ENCODE measurements around the gene RPS8. TPM values are rescaled to one million over a fixed set of nuclear protein-coding genes. Genes with fewer than 3 reads are reported as not detected.
A peak's percentile ranks its signal among the peaks of the same experiment; 100 is the strongest.

Gene RPS8
- total and polyA plus RNA-seq, 2 experiments from 2014 or later = 534 to 2,166 TPM

DNA sequence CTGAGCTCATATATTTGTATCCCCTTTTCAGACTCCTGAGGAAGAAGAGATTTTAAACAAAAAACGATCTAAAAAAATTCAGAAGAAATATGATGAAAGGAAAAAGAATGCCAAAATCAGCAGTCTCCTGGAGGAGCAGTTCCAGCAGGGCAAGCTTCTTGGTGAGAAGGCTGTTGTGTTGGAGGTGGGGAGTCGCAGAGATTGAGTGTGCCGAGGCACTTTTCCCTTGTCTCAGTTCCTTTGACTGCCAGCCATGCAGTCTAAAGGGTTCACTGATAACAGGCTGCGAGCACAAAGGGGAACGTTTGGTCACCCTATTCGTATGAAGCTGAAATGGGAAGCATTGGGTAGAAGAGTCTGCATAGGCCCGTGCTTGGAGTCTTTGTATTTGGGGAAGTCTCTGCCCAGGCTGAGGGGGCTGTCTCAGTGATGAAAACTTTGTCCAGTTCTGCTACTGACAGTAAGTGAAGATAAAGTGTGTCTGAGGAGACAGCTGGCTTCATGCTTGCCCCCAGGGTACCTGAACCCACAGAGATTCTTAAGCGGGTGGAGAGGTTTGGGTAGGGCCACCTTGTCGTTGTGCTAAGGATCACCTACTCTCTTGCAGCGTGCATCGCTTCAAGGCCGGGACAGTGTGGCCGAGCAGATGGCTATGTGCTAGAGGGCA lies 2.8 kb downstream of the RPS8 start:
- no peak for DNase-seq (ENCODE audit: low read depth in 1 of 2, low spot score in 1 of 2)
- Histone ChIP-seq H3K27me3 (no peaks in the 10 kb centered on the region), H3K27ac (peak overlapping the region; percentile 97), H3K36me3 (peaks cover 28% of the 10 kb centered on the region), H3K9me3 (ENCODE audit: low read depth) (no peaks in the 10 kb centered on the region), H3K4me3 (no peak overlapping the region), H3K4me1 (ENCODE audit: low read depth) (peaks cover 18% of the 10 kb centered on the region)
- TF ChIP-seq, protein P1, sequence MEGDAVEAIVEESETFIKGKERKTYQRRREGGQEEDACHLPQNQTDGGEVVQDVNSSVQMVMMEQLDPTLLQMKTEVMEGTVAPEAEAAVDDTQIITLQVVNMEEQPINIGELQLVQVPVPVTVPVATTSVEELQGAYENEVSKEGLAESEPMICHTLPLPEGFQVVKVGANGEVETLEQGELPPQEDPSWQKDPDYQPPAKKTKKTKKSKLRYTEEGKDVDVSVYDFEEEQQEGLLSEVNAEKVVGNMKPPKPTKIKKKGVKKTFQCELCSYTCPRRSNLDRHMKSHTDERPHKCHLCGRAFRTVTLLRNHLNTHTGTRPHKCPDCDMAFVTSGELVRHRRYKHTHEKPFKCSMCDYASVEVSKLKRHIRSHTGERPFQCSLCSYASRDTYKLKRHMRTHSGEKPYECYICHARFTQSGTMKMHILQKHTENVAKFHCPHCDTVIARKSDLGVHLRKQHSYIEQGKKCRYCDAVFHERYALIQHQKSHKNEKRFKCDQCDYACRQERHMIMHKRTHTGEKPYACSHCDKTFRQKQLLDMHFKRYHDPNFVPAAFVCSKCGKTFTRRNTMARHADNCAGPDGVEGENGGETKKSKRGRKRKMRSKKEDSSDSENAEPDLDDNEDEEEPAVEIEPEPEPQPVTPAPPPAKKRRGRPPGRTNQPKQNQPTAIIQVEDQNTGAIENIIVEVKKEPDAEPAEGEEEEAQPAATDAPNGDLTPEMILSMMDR (IDR thresholded peaks at IDR 0.05; ENCODE audit: low read depth, low read length) = no peak

DNA sequence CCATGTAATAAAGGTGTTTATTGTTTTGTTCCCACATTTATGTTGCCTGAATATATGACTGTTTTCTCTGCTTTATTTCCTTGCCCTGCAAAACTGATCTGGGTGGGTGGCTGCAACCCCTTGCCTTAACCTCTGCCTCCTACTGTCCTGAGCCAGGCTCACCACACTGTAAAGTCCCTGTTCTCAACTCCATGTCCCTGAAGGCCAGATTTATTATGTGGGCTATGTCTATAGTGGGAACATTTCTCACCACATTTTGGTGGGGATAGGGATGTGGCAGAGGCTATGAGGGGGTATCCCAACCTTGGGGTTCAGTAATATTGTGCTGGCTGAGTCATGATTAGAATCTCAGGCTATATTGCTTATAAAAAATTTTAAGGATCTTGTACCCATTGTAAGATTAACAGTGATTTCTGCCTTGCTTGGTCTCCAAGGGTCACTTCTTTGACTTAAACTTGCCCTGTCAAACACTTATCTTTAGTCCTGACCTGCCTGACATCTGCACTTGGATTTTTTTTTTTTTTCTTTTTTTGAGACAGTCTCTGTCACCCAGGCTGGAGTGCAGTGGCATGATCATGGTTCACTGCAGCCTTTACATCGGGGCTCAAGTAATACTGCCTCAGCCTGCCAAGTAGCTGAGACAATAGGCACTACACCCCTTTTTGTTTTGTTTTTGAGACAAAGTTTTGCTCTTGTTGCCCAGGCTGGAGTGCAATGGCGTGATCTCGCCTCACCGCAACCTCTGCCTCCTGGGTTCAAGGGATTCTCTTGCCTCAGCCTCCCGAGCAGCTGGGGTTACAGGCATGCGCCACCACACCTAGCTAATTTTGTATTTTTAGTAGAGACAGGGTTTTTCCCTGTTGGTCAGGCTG lies 3.6 kb downstream of the RPS8 start:
- no peaks in the 10 kb centered on the region for H3K27me3 ChIP-seq
- H3K4me3 ChIP-seq = no peak overlapping the region
- H3K4me1 ChIP-seq (ENCODE audit: low read depth) = peaks cover 18% of the 10 kb centered on the region
- no peaks in the 10 kb centered on the region for H3K9me3 ChIP-seq (ENCODE audit: low read depth)
- DNase-seq (ENCODE audit: low read depth in 1 of 2, low spot score in 1 of 2) = no peak
- peak overlapping the region; percentile 97 for H3K27ac ChIP-seq
- H3K36me3 ChIP-seq = peaks cover 28% of the 10 kb centered on the region
- TF ChIP-seq, protein P1 (IDR thresholded peaks at IDR 0.05; ENCODE audit: low read depth, low read length) = no peak

GRCh38 chr1:44780583-44781121 lies 5.3 kb downstream of the RPS8 start:
- DNase-seq (ENCODE audit: low read depth in 1 of 2, low spot score in 1 of 2) = no peak

DNA sequence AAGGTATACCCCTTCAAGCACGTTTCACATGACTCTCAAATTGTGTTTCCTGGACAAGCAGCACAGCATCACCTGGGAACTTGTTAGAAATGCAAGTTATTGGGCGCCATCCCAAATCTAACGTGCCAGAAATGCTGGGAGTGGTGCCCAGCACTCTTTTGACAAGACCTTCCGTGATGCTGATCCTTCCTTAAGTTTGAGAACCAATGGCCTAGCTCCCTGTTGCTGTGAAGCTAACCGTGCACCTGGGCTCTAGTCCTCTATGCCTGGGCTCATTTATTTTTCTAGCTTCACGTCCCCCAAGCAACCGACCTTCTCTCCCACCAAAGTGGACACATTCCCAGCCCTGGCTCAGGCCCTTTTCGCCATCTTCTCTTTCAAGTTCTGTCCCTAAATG lies 8.4 kb downstream of the RPS8 start:
- DNase-seq (ENCODE audit: low read depth in 1 of 2, low spot score in 1 of 2) = no peak
- Histone ChIP-seq H3K4me3 (peak overlapping the region; percentile 6), H3K36me3 (peaks cover 7% of the 10 kb centered on the region), H3K27me3 (no peaks in the 10 kb centered on the region), H3K4me1 (ENCODE audit: low read depth) (peaks cover 4% of the 10 kb centered on the region), H3K9me3 (ENCODE audit: low read depth) (no peaks in the 10 kb centered on the region), H3K27ac (no peak overlapping the region)
- TF ChIP-seq, protein P1 (IDR thresholded peaks at IDR 0.05; ENCODE audit: low read depth, low read length) = no peak

More at GRCh38 chr1:44780583-44781121, 5.3 kb downstream of the RPS8 start:
- Histone ChIP-seq H3K36me3 (peaks cover 28% of the 10 kb centered on the region), H3K9me3 (ENCODE audit: low read depth) (no peaks in the 10 kb centered on the region), H3K27me3 (no peaks in the 10 kb centered on the region), H3K4me1 (ENCODE audit: low read depth) (peaks cover 20% of the 10 kb centered on the region), H3K4me3 (no peak overlapping the region), H3K27ac (peak overlapping the region; percentile 49)
- TF ChIP-seq, protein P1 (IDR thresholded peaks at IDR 0.05; ENCODE audit: low read depth, low read length) = no peak

GRCh38 chr1:44784094-44785028 lies 9.0 kb downstream of the RPS8 start:
- DNase-seq (ENCODE audit: low read depth in 1 of 2, low spot score in 1 of 2) = peak; percentile 21 to 51
- Histone ChIP-seq H3K9me3 (ENCODE audit: low read depth) (no peaks in the 10 kb centered on the region), H3K4me3 (peak overlapping the region; percentile 6), H3K27me3 (no peaks in the 10 kb centered on the region), H3K36me3 (no peaks in the 10 kb centered on the region), H3K27ac (no peak overlapping the region), H3K4me1 (ENCODE audit: low read depth) (peaks cover 4% of the 10 kb centered on the region)
- TF ChIP-seq, protein P1 (IDR thresholded peaks at IDR 0.05; ENCODE audit: low read depth, low read length) = peak; percentile 11
